Esophagus (tissue), 2 donors: ENCODE measurements around the gene PHACTR1. TPM values are rescaled to one million over a fixed set of nuclear protein-coding genes. Genes with fewer than 3 reads are reported as not detected.

Experiments
- H3K27ac ChIP-seq, 2 donors: one replicate each; pipeline ENCODE4 v1.5.1; 2013; ENCODE audit warnings: low read depth in 2 of 2, mild to moderate bottlenecking in 2 of 2, inconsistent platforms in 1 of 2, low read length in 1 of 2, moderate library complexity in 1 of 2
- H3K27me3 ChIP-seq, 2 donors: one replicate each; pipeline ENCODE4 v1.6.1; 2013; ENCODE audit warnings: low read length in 2 of 2, control low read depth in 1 of 2, mild to moderate bottlenecking in 1 of 2; ENCODE audit not compliant: insufficient read depth in 2 of 2, control insufficient read depth in 1 of 2
- H3K36me3 ChIP-seq, 2 donors: one replicate each; pipeline ENCODE4 v1.6.1; 2013; ENCODE audit warnings: low read length in 1 of 2; ENCODE audit not compliant: control insufficient read depth in 2 of 2, insufficient read depth in 2 of 2
- H3K4me1 ChIP-seq, 2 donors: one replicate each; pipeline ENCODE4 v1.6.1; 2013; ENCODE audit warnings: low read length in 1 of 2; ENCODE audit not compliant: control insufficient read depth in 2 of 2, insufficient read depth in 2 of 2
- H3K4me3 ChIP-seq, 2 donors: one replicate each; pipeline ENCODE4 v1.5.1; 2013; ENCODE audit warnings: low read length in 2 of 2, mild to moderate bottlenecking in 2 of 2, low read depth in 1 of 2, moderate library complexity in 1 of 2
- H3K9me3 ChIP-seq, 2 donors: one replicate each; pipeline ENCODE4 v1.6.1; 2013; ENCODE audit warnings: mild to moderate bottlenecking in 2 of 2, low read depth in 1 of 2, low read length in 1 of 2, moderate library complexity in 1 of 2; ENCODE audit not compliant: control insufficient read depth in 2 of 2, insufficient read depth in 1 of 2
- WGBS, 2 donors: extraction: QIAGEN DNeasy Blood & Tissue Kit; methylation state at CpG; one replicate each; pipeline ENCODE4 v1.1.7; 2013; 5-methylcytosine and 5-hydroxymethylcytosine counted together
- polyA plus RNA-seq, 2 donors: library from polyadenylated mRNA; stranded (reverse); fragments of 200-250 nt; gene quantifications; one replicate each; pipeline ENCODE4 v1.2.3, GENCODE V29; 2013
- donor health status: healthy with polysubstance abuse.
- donor health status: Bipolar disorder and iron deficiency.

The PHACTR1 gene
- polyA plus RNA-seq, 2 donors, result 0.41 to 0.55 TPM

DNA sequence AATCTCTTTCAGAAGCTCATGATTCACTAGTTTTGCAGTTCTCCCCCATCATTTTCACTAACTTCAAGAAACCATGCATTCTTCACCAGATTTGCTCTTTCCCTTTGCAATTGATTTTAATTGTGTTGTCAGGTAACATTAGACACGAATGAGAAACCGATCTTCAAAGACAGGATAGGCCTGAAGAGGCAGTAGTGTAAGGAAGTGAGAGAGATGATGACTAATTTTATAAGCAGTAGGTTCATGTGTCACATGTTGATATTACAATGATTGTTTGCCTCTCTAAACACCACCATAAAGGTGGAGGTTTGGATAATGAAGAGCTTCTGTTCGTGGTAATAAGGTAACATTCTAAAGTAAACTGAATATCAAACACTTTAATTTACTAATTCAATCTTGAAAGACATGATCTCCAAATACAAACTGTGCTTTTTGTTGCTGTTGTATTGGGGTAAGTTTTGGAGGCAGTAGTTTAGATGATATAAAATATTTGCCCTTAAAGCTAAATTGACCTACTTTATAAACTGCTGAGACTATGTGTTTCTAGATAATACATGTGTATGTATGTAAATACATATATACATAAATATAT lies 207.2 kb downstream of the PHACTR1 start:
- H3K27ac ChIP-seq, result no peak overlapping the region
- H3K27me3 ChIP-seq, result no peaks in the 10 kb centered on the region
- H3K9me3 ChIP-seq, result no peaks in the 10 kb centered on the region
- 61 to 64% methylated on average over 3 of the region's 3 CpGs for WGBS, 2 donors
- H3K36me3 ChIP-seq, result no peaks in the 10 kb centered on the region
- H3K4me3 ChIP-seq, result no peak overlapping the region
- no peaks in the 10 kb centered on the region for H3K4me1 ChIP-seq

DNA sequence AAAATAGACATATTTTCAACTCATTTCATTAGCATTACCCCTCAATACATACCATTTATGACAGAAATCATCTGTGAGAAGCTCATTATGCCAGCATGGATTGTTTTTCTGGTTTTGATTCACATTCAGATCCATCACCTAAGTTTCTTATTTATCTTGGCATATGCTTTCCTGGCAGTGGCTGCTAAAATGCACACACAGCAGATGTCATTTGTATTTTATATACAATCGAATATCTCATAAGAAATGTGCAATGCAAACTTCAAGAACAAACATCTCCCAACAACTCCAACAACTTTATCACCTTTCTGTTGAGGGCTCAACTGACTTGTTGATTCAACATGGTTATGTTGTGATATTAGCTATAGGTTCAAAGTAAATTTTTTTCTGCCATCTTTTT lies 208.3 kb downstream of the PHACTR1 start:
- no peaks in the 10 kb centered on the region for H3K4me1 ChIP-seq
- no peaks in the 10 kb centered on the region for H3K27me3 ChIP-seq
- H3K4me3 ChIP-seq, result no peak overlapping the region
- WGBS, 2 donors, result 39 to 49% methylated on average over 1 of the region's 1 CpG
- no peaks in the 10 kb centered on the region for H3K9me3 ChIP-seq
- no peak overlapping the region for H3K27ac ChIP-seq
- no peaks in the 10 kb centered on the region for H3K36me3 ChIP-seq

DNA sequence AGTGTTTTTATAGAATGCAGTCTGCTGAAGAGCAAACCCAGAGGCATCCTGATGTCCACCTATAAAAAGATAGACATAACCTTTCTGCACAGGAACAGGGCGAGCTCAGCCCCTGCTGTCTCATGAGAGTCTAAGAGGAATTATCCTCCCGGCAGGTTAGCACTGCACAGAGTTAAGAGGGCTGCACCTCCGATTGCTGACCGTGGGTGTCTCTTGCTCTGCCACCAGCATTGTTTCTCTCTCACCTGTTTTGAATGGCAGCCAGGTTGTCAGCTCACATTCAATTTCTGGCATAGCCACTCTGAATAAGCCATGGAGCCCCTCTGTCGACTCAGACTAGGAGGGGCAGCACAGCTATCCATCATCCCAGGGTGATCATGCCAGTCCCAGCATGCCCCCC lies 211.2 kb downstream of the PHACTR1 start:
- no peaks in the 10 kb centered on the region for H3K27me3 ChIP-seq
- H3K9me3 ChIP-seq, result peaks cover 0 to 2% of the 10 kb centered on the region in 2 donors
- H3K4me1 ChIP-seq, result no peaks in the 10 kb centered on the region
- H3K27ac ChIP-seq, result no peak overlapping the region
- 57 to 66% methylated on average over 5 of the region's 5 CpGs for WGBS, 2 donors
- no peak overlapping the region for H3K4me3 ChIP-seq
- H3K36me3 ChIP-seq, result no peaks in the 10 kb centered on the region

DNA sequence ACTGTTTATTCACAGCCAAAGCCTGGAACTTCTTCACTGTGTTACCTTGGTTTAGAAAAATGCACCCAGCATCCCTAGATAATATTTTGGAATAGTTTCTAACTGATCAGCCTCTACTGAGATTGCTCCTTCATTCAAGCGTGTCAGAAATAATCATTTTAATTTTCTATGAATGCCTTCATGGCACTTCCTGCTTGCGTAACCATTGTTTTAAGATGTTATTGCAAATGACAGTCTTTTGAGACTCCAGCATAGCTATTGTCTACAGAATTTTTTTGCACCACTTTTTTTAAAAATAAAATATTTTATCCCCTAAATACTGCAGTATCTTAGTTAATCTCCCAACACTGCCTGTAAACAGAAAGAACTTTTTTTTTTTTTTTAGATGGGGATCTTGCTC lies 213.1 kb downstream of the PHACTR1 start:
- H3K27me3 ChIP-seq, result no peaks in the 10 kb centered on the region
- H3K4me1 ChIP-seq, result no peaks in the 10 kb centered on the region
- no peak overlapping the region for H3K27ac ChIP-seq
- peaks cover 0 to 2% of the 10 kb centered on the region in 2 donors for H3K9me3 ChIP-seq
- no peak overlapping the region for H3K4me3 ChIP-seq
- 64 to 68% methylated on average over 2 of the region's 2 CpGs for WGBS, 2 donors
- no peaks in the 10 kb centered on the region for H3K36me3 ChIP-seq

DNA sequence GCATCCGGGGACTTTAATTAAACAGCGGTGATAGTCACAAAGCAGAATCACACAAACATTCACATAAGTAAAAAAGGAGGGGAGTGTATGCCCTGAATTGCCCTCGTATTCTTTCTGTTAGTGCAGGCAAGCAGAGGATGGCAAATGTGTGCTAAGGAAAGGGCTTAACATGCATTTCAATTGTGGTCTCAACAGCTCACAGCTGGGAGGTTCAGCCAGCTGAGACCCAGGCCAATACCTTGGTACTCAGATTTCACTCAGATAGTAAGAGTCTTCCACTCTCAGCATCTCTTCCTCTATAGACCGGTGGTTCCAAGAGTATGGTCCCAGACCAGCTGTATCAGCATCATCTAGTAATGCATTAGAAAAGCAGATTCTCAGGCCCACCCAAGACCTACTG lies 215.1 kb downstream of the PHACTR1 start:
- no peak overlapping the region for H3K27ac ChIP-seq
- H3K4me3 ChIP-seq, result no peak overlapping the region
- peaks cover 0 to 2% of the 10 kb centered on the region in 2 donors for H3K9me3 ChIP-seq
- H3K36me3 ChIP-seq, result no peaks in the 10 kb centered on the region
- no peaks in the 10 kb centered on the region for H3K27me3 ChIP-seq
- WGBS, 2 donors, result 88 to 91% methylated on average over 4 of the region's 4 CpGs
- no peaks in the 10 kb centered on the region for H3K4me1 ChIP-seq

DNA sequence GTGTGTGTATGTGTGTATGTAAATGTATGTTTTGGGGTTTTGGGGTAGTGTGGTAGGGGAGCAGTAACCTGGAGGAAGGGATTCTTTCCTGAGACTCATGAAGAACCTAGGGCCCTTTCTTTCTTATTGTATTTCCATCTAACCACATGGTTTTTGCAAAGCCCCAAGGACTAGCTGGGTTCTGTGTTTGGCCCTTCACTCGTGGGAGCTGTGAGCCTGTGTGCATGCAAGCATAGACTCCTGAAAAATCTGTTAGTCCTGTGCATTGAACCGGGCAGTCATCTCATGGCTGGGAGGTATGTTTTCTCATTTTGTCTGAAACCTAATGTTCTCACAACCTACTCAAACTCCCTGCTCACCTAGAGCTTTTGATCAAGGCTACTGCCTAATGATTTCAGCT lies 219.1 kb downstream of the PHACTR1 start:
- Histone ChIP-seq H3K9me3 (peaks cover 0 to 2% of the 10 kb centered on the region in 2 donors), H3K4me3 (no peak overlapping the region), H3K36me3 (no peaks in the 10 kb centered on the region), H3K4me1 (no peaks in the 10 kb centered on the region), H3K27ac (no peak overlapping the region), H3K27me3 (no peaks in the 10 kb centered on the region)
- WGBS, 2 donors, result 71 to 83% methylated on average over 2 of the region's 2 CpGs

DNA sequence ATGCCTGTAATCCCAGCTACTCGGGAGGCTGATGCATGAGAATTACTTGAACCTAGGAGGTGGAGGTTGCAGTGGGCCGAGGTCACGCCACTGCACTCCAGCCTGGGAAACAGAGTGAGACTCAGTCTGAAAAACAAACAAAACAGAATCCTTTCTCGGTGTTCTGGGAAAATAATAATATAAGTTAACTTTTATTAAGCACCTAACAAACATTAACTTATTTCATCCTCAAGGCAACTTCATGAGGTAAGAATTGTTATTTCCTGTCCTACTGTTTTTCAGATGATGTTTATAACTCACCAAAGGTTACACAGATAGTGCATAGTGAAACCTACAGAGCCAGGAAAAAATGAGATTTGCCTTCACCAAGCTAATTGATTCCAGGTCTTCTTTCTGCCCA lies 221.4 kb downstream of the PHACTR1 start:
- H3K4me3 ChIP-seq, result no peak overlapping the region
- WGBS, 2 donors, result 86 to 87% methylated on average over 4 of the region's 4 CpGs

DNA sequence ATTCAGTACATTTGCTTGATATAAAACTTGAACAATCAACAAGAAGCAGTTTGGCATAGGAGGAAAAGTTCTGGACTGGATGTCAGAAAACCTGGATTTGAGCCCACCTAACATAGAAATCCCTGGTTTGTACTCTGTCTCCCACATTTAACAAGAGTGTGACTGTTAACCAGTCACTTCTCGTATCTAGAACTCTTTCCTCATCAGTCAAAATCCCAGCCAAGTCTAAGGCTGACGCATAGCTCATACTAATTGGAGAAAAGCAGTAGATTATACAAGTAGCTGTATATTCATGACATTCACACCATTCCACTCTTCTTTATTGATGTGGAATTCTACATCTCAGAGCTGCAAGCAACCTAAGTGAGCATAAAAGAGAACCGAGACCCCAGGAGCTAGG lies 222.7 kb downstream of the PHACTR1 start:
- Histone ChIP-seq H3K4me3 (no peak overlapping the region), H3K4me1 (no peaks in the 10 kb centered on the region), H3K27ac (no peak overlapping the region), H3K9me3 (no peaks in the 10 kb centered on the region), H3K36me3 (no peaks in the 10 kb centered on the region), H3K27me3 (no peaks in the 10 kb centered on the region)
- WGBS, 2 donors, result 80 to 85% methylated on average over 3 of the region's 3 CpGs

More for the DNA sequence above, 221.4 kb downstream of the PHACTR1 start:
- H3K4me1 ChIP-seq, result no peaks in the 10 kb centered on the region
- H3K27me3 ChIP-seq, result no peaks in the 10 kb centered on the region
- no peaks in the 10 kb centered on the region for H3K9me3 ChIP-seq
- H3K27ac ChIP-seq, result no peak overlapping the region
- H3K36me3 ChIP-seq, result no peaks in the 10 kb centered on the region

DNA sequence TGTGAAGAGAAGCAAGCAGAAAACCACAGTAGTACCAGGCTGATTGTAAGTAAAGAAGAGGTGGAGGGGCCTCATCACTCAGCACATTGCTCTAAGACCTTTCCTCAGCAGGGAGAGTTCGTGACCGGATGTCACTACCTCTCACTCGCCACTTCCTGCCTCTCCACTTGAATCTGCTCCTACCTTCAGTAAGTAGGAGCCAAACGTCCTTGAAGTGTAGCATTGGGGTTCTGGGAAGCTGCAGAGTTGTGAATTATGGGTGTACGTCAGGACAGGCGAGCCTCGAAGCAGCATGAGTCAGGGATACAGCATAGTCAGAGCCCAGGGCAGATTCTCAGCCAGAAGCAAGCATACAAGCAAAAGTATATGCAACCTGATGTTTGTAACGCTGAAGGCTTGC lies 224.9 kb downstream of the PHACTR1 start:
- 55 to 57% methylated on average over 8 of the region's 8 CpGs for WGBS, 2 donors
- Histone ChIP-seq H3K27me3 (no peaks in the 10 kb centered on the region), H3K27ac (no peak overlapping the region), H3K36me3 (no peaks in the 10 kb centered on the region), H3K4me1 (no peaks in the 10 kb centered on the region), H3K9me3 (no peaks in the 10 kb centered on the region), H3K4me3 (no peak overlapping the region)

DNA sequence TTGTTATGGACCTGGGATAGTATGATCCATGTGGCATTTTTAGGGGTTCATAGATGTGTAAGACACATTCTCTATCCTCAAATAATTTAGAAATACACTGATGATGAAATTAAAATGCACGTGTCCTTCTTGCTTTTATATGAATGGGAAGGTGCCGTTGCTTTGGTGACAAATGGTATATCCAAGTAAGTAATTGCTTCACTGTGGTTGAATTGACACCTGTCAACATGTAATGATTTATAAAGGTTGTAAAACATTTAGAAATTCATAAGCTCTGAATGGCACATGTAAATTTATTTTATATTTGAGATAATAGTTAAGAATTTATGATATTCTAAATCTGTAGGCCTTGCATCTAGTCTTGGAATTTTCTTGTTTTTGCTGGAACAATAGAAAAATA lies 227.0 kb downstream of the PHACTR1 start:
- H3K4me1 ChIP-seq, result no peaks in the 10 kb centered on the region
- no peaks in the 10 kb centered on the region for H3K36me3 ChIP-seq
- H3K27ac ChIP-seq, result no peak overlapping the region
- 92 to 94% methylated on average over 2 of the region's 2 CpGs for WGBS, 2 donors
- H3K9me3 ChIP-seq, result no peaks in the 10 kb centered on the region
- H3K27me3 ChIP-seq, result no peaks in the 10 kb centered on the region
- H3K4me3 ChIP-seq, result no peak overlapping the region
